RWPE1 (cell line): ENCODE results near the gene PPP1R3G.

ENCODE experiments used
- CTCF ChIA-PET: fragments of 350-600 bp; sonication (Branson Sonifier 250); formaldehyde crosslinking; extraction: SDS; loops from one replicate; lab custom pipeline; 2021; lab: Yijun Ruan, JAX
- POLR2A ChIA-PET: fragments of 400-600 bp; formaldehyde crosslinking; extraction: SDS; loops from one replicate; lab custom pipeline; 2020; ENCODE audit warnings: antibody characterized with exemption; ENCODE audit not compliant: low non-redundant PET; lab: Yijun Ruan, JAX
- DNase-seq: peaks from one replicate; pipeline ENCODE4 v3.0.0; 2012; ENCODE audit warnings: low spot score
- H3K27ac ChIP-seq: fragments of 450-650 bp; 2 replicates; pipeline ENCODE4 v1.5.1; 2017
- CTCF ChIP-seq: fragments of 450-650 bp; conservative IDR thresholded peaks from 2 replicates; pipeline ENCODE4 v1.5.1; 2017; ENCODE audit warnings: low read depth, mild to moderate bottlenecking

PPP1R3G gene

GRCh38 chr6:5121956-5122355, 36.8 kb downstream of the PPP1R3G start:
- ChIA-PET POLR2A (no interaction called here), CTCF (no interaction called here)
- DNase-seq = no peak
- no peak for TF ChIP-seq CTCF
- H3K27ac ChIP-seq = no peak overlapping the region

DNA sequence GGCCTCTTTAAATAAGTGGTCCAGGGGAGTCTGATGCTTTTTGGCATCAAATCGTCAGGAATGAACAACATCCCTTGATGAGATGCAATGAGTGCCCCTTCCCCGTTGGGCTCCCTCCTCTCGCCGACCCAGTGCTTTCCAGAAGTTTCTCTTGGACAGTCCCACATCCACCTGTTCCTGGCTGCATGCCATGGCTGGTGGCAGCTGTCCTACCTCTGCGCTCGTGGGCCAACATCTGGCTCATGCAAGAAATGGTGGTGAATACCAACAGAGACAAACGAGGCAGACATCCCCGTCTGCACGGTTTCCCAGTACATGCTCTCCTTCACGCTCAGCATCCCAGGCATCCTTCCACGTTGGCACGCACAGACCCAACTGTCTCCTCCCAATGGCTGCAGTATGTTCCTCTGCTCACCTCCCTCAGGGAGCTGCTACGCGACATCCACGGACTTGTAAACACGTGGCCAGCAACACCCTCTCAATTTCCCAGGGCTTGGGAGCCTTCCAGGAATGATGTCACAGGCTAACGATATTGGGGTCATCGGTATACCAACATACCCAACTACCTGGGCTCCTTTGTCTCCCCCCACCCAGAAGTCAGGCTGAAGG, 37.5 kb downstream of the PPP1R3G start:
- TF ChIP-seq CTCF = no peak
- H3K27ac ChIP-seq = no peak overlapping the region
- ChIA-PET CTCF (interaction anchor here (0.6 kb wide), 1 partner anchor 463 kb away, joined by 3 read pairs; no protein-coding TSS in a partner anchor), POLR2A (no interaction called here)
- DNase-seq = no peak

- no peak for TF ChIP-seq CTCF
- CTCF ChIA-PET = interaction anchor here (0.6 kb wide), 2 partner anchors 75 to 464 kb away, joined by 3 to 4 read pairs; no protein-coding TSS in a partner anchor
- POLR2A ChIA-PET = no interaction called here
- H3K27ac ChIP-seq = no peak overlapping the region
- no peak for DNase-seq
These were observed 38.4 kb downstream of the PPP1R3G start for GRCh38 chr6:5123296-5124143.

GRCh38 chr6:5124526-5124925, 39.4 kb downstream of the PPP1R3G start:
- ChIA-PET CTCF (interaction anchor here (0.6 kb wide), 1 partner anchor 468 kb away, joined by 5 read pairs; no protein-coding TSS in a partner anchor), POLR2A (no interaction called here)
- TF ChIP-seq CTCF = no peak
- H3K27ac ChIP-seq = peak overlapping the region; percentile 63; the same call in 1 of the 2 replicates
- no peak for DNase-seq

GRCh38 chr6:5125152-5126006, 40.2 kb downstream of the PPP1R3G start:
- no peak for TF ChIP-seq CTCF
- POLR2A ChIA-PET = no interaction called here
- peak; percentile 84 for DNase-seq
- H3K27ac ChIP-seq = peak overlapping the region; percentile 63
- CTCF ChIA-PET = interaction anchor here (0.5 to 1.5 kb wide), 3 partner anchors 18 to 774 kb away, joined by 3 to 5 read pairs (median 4); no protein-coding TSS in a partner anchor

- TF ChIP-seq CTCF = no peak
- H3K27ac ChIP-seq = no peak overlapping the region
- POLR2A ChIA-PET = no interaction called here
- CTCF ChIA-PET = interaction anchor here (1.5 kb wide), 1 partner anchor 17 kb away, joined by 4 read pairs; no protein-coding TSS in a partner anchor
- DNase-seq = no peak
These were observed 41.1 kb downstream of the PPP1R3G start for GRCh38 chr6:5126214-5126613.
